DOHH2 (cell line): Measurements from ENCODE around the gene ABCF1.

Source experiments
- H3F3A ChIP-seq: fragments of 200-600 bp; sonication (generic), shearing (Covaris generic); 2 replicates; pipeline ENCODE4 v1.6.0; 2016; ENCODE audit warnings: antibody characterized with exemption, mild to moderate bottlenecking; ENCODE audit not compliant: control insufficient read depth, insufficient read depth
- H3K27ac ChIP-seq: fragments of 200-600 bp; sonication (generic); 2 replicates; pipeline ENCODE4 v1.5.1; 2014; ENCODE audit warnings: low read depth, mild to moderate bottlenecking, low read length, moderate library complexity
- H3K27me3 ChIP-seq: fragments of 200-600 bp; sonication (generic); 2 replicates; pipeline ENCODE4 v1.6.1; 2014; ENCODE audit warnings: mild to moderate bottlenecking, low read length, mixed read lengths; ENCODE audit not compliant: control insufficient read depth
- H3K36me3 ChIP-seq: fragments of 200-600 bp; sonication (generic); 2 replicates; pipeline ENCODE4 v1.6.1; 2014; ENCODE audit warnings: mild to moderate bottlenecking, low read length, moderate library complexity, mixed read lengths; ENCODE audit not compliant: control insufficient read depth
- H3K4me1 ChIP-seq: fragments of 200-600 bp; sonication (generic); 2 replicates; pipeline ENCODE4 v1.6.1; 2014; ENCODE audit warnings: mild to moderate bottlenecking, low read length, mixed read lengths; ENCODE audit not compliant: control insufficient read depth
- H3K4me2 ChIP-seq: fragments of 200-600 bp; sonication (generic); 2 replicates; pipeline ENCODE4 v1.6.0; 2014; ENCODE audit warnings: mild to moderate bottlenecking, low read length, moderate library complexity
- H3K4me3 ChIP-seq: fragments of 200-600 bp; sonication (generic); 2 replicates; pipeline ENCODE4 v1.5.1; 2014; ENCODE audit warnings: mild to moderate bottlenecking, low read length, mixed read lengths
- H3K79me2 ChIP-seq: fragments of 200-600 bp; sonication (generic); 2 replicates; pipeline ENCODE4 v1.6.1; 2014; ENCODE audit warnings: mild to moderate bottlenecking, low read length, mixed read lengths; ENCODE audit not compliant: control insufficient read depth
- H3K9me2 ChIP-seq: fragments of 200-600 bp; sonication (generic); replicated peaks from 2 replicates; pipeline ENCODE4 v1.6.1; 2014; ENCODE audit warnings: mild to moderate bottlenecking, low read length, mixed read lengths; ENCODE audit not compliant: control insufficient read depth
- H3K9me3 ChIP-seq: fragments of 200-600 bp; sonication (generic); 2 replicates; pipeline ENCODE4 v1.6.1; 2014; ENCODE audit warnings: antibody characterized with exemption, low read length, mixed read lengths; ENCODE audit not compliant: control insufficient read depth, insufficient read depth
- H4K20me1 ChIP-seq: fragments of 200-600 bp; sonication (generic); 2 replicates; pipeline ENCODE4 v1.6.0; 2014; ENCODE audit warnings: low read depth, mild to moderate bottlenecking, antibody characterized with exemption, low read length, moderate library complexity; ENCODE audit not compliant: control insufficient read depth, insufficient read depth
- CTCF ChIP-seq: fragments of 200-600 bp; sonication (generic); IDR thresholded peaks from one replicate; pipeline ENCODE4 v1.5.1; 2014; ENCODE audit warnings: antibody characterized with exemption, mild to moderate bottlenecking, low read depth, low read length; ENCODE audit not compliant: poor library complexity, severe bottlenecking
- EZH2phosphoT487 ChIP-seq: fragments of 200-600 bp; sonication (generic); IDR thresholded peaks from 2 replicates; pipeline ENCODE4 v1.6.1; 2017; ENCODE audit warnings: borderline replicate concordance, mild to moderate bottlenecking, antibody characterized with exemption, low read length, moderate library complexity, mixed read lengths

The ABCF1 gene

DNA sequence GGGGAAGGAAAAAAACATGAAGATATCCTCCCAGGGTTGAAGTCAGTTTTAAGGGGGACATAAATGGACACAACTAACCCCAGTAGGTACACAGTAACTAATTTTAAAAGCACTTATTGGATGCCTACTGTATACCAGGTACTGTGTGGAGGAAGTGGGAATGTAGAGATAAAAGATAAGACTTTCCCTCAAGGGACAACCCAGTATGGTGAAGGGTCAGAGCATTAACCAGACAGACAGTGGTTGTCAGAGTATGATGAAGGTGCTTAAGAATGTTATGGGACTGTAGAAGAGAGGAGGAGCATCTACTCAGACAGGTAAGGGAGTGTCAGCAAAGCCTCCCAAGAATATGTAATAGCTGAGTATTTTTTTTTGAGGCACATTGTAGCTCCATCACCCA, 906 bp downstream of the ABCF1 start:
- peaks cover 28% of the 10 kb centered on the region for H4K20me1 ChIP-seq
- TF ChIP-seq CTCF (no peak), EZH2phosphoT487 (no peak)
- peaks cover 62% of the 10 kb centered on the region for H3K79me2 ChIP-seq
- peak overlapping the region; percentile 85 for H3K4me2 ChIP-seq
- peaks cover 43% of the 10 kb centered on the region for H3K36me3 ChIP-seq
- H3K27me3 ChIP-seq = no peaks in the 10 kb centered on the region
- peak overlapping the region; percentile 59 for H3K27ac ChIP-seq
- peak overlapping the region; percentile 87 for H3K4me3 ChIP-seq
- peaks cover 41% of the 10 kb centered on the region for H3K4me1 ChIP-seq
- no peaks in the 10 kb centered on the region for H3K9me2 ChIP-seq
- no peaks in the 10 kb centered on the region for H3K9me3 ChIP-seq
- H3F3A ChIP-seq = no peaks in the 10 kb centered on the region

- H4K20me1 ChIP-seq = peaks cover 28% of the 10 kb centered on the region
- no peaks in the 10 kb centered on the region for H3K27me3 ChIP-seq
- H3K9me2 ChIP-seq = no peaks in the 10 kb centered on the region
- H3K4me2 ChIP-seq = peak overlapping the region; percentile 85
- H3F3A ChIP-seq = no peaks in the 10 kb centered on the region
- peaks cover 71% of the 10 kb centered on the region for H3K79me2 ChIP-seq
- H3K9me3 ChIP-seq = no peaks in the 10 kb centered on the region
- TF ChIP-seq CTCF (no peak), EZH2phosphoT487 (no peak)
- peaks cover 41% of the 10 kb centered on the region for H3K4me1 ChIP-seq
- H3K36me3 ChIP-seq = peaks cover 53% of the 10 kb centered on the region
- no peak overlapping the region for H3K27ac ChIP-seq
- H3K4me3 ChIP-seq = peak overlapping the region; percentile 87
Observed at GRCh38 chr6:30573113-30573512, 1.9 kb downstream of the ABCF1 start.

GRCh38 chr6:30578051-30578450, 6.8 kb downstream of the ABCF1 start:
- H3F3A ChIP-seq = no peaks in the 10 kb centered on the region
- H4K20me1 ChIP-seq = peaks cover 15% of the 10 kb centered on the region
- peaks cover 86% of the 10 kb centered on the region for H3K36me3 ChIP-seq
- H3K27ac ChIP-seq = no peak overlapping the region
- H3K9me2 ChIP-seq = no peaks in the 10 kb centered on the region
- H3K4me3 ChIP-seq = no peak overlapping the region
- H3K79me2 ChIP-seq = peaks cover 49% of the 10 kb centered on the region
- TF ChIP-seq CTCF (no peak), EZH2phosphoT487 (no peak)
- H3K9me3 ChIP-seq = no peaks in the 10 kb centered on the region
- no peaks in the 10 kb centered on the region for H3K27me3 ChIP-seq
- H3K4me1 ChIP-seq = peaks cover 15% of the 10 kb centered on the region
- H3K4me2 ChIP-seq = no peak overlapping the region

GRCh38 chr6:30583921-30584320, 12.7 kb downstream of the ABCF1 start:
- Histone ChIP-seq H3K9me2 (no peaks in the 10 kb centered on the region), H3K27ac (no peak overlapping the region), H3K79me2 (no peaks in the 10 kb centered on the region), H3F3A (no peaks in the 10 kb centered on the region), H3K4me2 (no peak overlapping the region), H3K9me3 (no peaks in the 10 kb centered on the region), H4K20me1 (no peaks in the 10 kb centered on the region), H3K27me3 (no peaks in the 10 kb centered on the region), H3K4me1 (no peaks in the 10 kb centered on the region), H3K36me3 (peaks cover 91% of the 10 kb centered on the region), H3K4me3 (no peak overlapping the region)
- no peak for TF ChIP-seq EZH2phosphoT487
- no peak for TF ChIP-seq CTCF
